Astrocyte of the hippocampus (primary cell): ENCODE data around the gene DMBX1.

Experiments used
- DNase-seq: peaks from one replicate; pipeline ENCODE4 v3.0.0; 2011; ENCODE audit warnings: low read depth, low spot score

The DMBX1 gene

GRCh38 chr1:46489638-46490405 lies at the start of gene DMBX1:
Gene DMBX1 (plus strand): TSS chr1:46489836. CDS start chr1:46507011, 17,175 bp downstream.
- DNase-seq, result peak; percentile 50

- DNase-seq, result no peak
Measured at GRCh38 chr1:46440478-46440877, 49.2 kb upstream of the DMBX1 start.

DNA sequence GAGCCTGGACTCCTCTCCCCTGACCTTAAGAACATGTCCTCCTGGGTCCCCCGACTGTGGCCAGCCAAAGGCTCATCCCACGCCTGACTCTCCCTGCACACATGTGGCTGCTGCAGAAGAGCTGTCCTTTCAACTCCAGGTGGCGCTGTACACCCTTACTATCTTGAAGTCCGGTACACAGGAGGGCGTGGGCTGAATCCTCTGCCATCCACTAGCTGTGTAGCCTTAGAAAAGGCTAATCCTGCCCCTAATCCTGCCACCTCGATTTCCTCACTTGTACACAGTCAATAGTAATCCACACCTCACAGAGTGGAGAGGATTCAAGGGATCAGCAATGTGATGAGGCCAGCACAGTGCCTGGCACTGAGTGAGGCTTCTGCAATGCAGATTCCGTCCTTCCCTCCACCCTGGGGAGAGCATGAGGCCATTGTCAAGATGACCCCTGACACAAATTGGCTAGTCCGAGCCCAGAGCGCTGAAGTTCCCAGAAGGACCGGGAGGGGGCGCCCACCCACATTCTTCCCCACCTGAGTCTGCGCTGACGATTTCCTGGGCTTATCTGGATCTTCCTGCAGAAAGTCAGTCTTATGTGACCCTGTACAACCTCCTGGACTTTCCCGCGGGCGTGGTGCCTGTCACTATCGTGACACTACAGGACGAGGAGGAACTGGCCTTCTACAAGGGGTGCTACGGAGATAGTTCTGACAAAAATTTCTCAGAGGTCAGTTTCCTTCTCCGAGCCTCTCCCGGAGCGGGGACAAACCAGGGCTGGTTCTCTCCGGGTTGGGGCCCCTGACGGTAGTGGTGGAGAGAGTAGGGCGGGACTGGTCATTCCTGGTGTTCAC lies 47.1 kb upstream of the DMBX1 start:
- peak; percentile 81 for DNase-seq

GRCh38 chr1:46444466-46444865 lies 45.2 kb upstream of the DMBX1 start:
- DNase-seq, result no peak

DNA sequence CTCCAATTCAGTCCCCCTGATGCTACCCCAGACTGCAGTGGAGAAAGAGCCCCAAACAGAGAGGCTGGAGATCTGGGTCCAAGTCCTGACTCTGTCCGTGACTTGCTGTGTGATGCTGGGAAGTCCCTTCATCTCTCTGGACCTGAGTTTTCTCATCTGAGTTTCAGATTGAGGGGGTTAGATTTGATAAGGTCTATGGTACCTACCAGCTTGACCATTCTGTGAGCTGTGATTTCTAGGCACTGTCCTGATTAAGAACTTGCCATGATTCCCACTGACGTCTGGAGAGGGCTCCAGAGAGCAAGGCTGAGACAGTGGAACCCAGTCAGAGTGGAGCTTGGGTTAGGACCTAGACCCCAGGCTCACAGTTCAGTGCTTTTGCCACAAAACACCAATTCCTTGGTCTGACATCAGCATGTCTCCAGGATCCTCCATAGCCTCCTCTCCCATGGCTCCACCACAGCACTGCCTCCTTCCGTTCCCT lies 43.8 kb upstream of the DMBX1 start:
- no peak for DNase-seq

DNA sequence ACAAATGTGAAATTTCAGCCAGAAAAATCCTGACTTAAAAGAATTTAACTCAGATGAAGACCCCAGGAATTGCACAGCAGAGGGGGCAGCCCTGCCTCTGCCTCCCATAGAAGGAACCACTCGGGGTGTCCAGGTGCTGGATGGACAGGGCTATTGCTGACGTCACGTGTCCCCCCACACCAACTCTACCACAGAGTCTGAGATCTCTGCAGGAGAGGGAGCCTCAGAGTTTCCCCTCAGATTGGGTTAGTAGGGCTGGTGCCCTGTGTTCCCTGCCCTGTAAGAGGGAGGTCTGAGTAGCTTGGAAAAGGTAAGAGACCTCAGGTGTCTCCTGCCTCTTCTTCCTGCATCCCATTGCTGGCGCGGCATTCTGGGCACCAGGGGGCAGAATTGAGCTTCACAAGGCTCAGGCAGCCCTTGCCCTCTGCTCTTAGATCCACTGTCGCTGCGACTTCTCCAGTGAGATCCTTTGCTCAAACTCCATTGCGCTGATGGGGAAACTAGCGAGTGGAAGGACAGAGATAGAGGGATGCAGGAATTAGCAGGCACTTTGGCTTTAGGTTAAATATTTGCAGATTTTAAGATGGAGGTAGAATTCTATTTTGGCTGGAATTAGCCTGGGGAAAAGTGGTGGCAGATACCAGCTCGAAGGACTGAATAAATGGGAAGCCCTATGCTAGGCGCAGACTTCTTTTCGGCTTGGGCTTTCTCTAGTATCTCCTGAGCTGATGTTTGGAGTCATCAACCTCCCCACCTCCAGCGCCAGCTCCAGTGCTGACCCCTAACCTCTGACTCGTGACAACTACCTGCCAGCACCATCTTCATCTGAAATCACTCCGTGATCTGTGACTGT lies 42.8 kb upstream of the DMBX1 start:
- peak; percentile 85 for DNase-seq

DNA sequence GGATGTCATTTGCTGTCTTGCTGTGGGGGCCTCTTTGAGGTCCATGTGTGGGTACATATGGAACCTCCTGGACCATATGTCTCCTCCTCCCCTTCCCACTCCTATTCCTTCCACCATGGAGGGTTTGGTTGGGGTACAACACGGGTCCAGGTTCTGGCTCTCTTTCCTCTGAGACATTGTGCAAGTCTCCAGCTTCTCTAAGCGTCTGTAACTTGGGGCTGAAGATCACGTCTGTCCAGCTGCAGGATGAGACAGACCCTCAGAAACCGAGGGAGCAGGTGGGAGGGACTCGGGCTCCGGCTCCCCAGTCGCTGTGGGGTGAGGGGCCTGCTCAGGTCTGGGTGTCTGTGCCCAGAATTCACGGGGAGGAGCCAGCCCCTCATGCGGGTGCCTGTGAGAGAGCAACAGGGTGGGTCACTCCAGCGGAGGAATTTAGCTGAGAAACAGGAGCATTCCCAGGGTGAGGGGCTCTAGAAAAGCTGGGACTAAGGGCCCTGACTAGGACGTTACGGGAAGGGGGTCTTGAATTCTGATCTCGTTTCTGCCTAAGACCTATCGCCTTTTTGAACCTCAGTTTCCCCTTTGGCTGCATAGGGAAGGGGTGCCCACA lies 42.0 kb upstream of the DMBX1 start:
- no peak for DNase-seq

DNA sequence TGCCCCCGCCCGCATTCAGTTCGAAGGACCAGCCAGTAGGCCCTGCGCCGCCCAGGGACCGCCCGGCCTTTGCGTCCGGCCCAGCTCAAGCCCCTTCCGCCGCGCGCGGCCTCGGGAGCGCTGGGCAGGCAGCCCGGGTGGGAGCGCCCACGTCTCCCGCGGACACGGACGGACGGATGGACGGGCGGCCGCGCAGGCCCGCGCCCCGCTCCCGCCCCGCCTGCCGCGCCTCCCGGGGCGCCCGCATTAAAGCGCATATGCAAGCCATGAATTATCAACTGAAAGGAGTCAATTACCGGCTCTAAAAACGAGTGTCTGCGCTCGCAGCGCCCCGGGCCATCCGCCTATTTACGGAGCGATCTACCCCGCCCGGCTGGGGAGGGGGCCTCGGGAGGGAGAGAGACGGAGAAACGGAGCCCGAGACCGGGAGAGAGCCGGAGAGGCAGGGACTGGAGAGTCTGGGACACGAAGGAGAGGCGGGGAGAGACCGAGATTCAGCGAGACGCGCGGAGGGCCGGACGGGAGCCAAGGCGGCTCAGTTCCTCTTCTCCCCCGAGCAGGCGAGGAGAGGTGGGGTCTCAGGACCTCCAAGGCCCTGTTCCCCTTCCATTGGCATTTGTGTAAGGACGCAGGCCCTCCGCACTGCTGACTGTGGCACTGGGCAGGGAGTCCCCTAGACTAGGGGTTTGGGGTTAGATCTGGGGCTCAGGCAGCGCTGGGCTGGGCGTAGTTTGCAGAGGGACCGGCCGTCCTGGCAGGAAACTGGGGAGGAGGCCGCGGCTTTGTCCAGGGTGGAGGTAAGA lies 41.3 kb upstream of the DMBX1 start:
- peak; percentile 37 for DNase-seq

DNA sequence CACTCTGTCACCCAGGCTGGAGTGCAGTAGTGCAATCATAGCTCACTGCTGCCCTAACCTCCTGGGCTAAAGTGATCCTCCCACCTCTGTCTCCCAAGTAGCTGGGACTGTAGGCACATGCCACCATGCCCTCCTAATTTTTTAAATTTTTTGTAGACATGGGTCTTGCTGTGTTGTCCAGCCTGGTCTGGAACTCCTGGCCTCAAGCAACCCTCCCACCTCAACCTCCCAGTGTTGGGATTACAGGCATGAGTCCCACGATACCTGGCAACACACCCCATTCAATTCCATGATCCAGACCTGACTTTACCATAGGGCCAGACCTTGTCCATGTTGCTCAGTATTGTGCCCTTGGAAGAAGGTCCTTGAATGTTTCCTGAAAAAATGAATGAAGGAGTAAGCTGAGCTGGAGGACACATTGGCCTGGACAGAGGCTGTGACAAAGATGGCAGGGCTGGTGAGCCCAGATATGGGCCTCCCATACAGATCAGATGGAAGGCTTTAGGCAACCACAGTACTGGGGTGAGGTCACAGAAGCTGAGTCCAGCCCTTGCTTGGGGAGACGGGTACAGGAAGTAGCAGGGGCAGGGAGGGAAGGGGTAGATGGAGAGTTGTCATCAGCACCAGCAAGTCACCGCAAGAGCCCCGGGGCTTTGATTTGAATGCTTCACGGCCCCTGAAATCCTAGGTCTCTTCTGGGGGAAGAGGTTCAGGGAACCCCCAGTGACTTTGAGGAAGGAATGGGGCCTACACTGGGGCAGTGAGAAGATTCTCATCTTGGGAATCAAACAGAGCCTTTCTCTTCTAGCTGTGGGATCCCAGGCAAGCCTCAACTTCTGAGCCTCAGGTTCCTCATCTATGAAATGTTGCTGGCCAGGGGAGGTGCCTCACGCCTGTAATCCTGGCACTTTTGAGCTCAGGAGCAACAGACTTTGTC lies 40.1 kb upstream of the DMBX1 start:
- DNase-seq, result no peak

- DNase-seq, result no peak
Measured at GRCh38 chr1:46450160-46450517, 39.5 kb upstream of the DMBX1 start.

- no peak for DNase-seq
Measured at GRCh38 chr1:46451948-46452930, 37.4 kb upstream of the DMBX1 start.

- no peak for DNase-seq
Measured at GRCh38 chr1:46452931-46453325, 36.7 kb upstream of the DMBX1 start.

- no peak for DNase-seq
Measured at GRCh38 chr1:46453449-46453848, 36.2 kb upstream of the DMBX1 start.

DNA sequence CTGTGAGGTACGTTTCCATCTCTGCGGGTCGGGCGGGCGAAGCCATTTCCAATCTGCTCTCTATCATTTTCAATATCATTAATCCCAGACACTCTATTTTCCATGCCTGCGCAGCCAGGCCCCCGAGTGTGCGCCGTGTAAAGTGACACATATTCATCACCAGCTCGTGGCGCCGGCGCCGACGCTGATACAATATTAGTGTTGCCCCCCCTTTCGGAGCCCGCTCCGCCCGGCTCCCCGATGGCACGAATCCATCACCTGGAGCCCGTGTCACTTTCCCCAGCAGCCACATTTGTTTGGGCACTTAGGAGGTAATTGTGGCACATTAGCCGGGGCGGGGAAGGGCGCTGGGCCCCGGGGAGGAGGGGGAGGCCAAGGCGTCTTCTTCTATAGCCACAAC lies 33.7 kb upstream of the DMBX1 start:
- DNase-seq, result no peak

- no peak for DNase-seq
Measured at GRCh38 chr1:46456411-46456963, 33.1 kb upstream of the DMBX1 start.

GRCh38 chr1:46457178-46457577 lies 32.5 kb upstream of the DMBX1 start:
- DNase-seq, result no peak

DNA sequence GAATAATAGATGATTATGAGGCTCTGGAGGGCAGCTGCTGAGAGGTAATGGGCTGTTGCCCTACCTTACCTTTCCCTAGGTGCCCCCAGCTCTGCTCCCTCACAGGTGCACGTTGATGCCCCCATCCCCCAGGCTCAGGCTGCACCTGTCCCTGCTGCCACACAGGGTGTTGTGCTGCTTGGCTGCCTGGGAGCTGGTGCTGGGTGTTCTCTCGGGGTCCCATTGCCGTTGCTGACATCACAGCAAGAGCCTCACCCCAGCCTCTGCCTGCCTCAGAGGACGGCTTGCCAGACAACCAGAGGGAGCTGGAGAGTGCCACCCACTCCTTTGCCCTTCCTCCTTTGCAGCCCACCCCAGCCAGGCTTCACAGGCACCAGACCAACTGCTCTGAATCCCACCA lies 31.4 kb upstream of the DMBX1 start:
- no peak for DNase-seq

DNA sequence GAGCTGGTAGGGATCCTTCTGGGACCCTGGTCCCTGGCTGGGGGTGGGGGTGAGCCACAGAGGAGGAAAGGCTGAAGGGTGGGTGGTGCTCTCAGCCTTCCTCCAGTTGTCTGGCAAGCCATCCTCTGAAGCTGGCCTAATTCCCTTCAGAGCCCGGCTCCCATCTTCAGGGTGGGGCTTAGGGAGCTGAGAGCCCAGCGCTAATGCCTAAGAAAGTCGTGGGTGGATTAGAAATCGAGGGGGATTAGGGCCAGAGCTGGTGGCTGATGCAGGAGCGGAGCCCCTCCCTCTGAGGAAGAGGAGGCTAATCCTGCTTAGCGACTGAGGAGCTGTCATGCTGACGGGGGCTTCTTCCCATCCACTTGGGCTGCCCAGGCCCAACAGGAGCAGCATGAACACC lies 30.8 kb upstream of the DMBX1 start:
- no peak for DNase-seq
